NCI-H2227 (cell line): ENCODE results near the gene ZFP42.
"Not testable (repeated sequence)": the region's sequence is repeated elsewhere in the genome, so short reads cannot be mapped to it uniquely, and the experiment has no call there.

Experiments
- DNase-seq: peaks from one replicate; lab custom pipeline; 2025; ENCODE audit not compliant: unreplicated experiment; lab: John Stamatoyannopoulos, UW

ZFP42 gene

DNA sequence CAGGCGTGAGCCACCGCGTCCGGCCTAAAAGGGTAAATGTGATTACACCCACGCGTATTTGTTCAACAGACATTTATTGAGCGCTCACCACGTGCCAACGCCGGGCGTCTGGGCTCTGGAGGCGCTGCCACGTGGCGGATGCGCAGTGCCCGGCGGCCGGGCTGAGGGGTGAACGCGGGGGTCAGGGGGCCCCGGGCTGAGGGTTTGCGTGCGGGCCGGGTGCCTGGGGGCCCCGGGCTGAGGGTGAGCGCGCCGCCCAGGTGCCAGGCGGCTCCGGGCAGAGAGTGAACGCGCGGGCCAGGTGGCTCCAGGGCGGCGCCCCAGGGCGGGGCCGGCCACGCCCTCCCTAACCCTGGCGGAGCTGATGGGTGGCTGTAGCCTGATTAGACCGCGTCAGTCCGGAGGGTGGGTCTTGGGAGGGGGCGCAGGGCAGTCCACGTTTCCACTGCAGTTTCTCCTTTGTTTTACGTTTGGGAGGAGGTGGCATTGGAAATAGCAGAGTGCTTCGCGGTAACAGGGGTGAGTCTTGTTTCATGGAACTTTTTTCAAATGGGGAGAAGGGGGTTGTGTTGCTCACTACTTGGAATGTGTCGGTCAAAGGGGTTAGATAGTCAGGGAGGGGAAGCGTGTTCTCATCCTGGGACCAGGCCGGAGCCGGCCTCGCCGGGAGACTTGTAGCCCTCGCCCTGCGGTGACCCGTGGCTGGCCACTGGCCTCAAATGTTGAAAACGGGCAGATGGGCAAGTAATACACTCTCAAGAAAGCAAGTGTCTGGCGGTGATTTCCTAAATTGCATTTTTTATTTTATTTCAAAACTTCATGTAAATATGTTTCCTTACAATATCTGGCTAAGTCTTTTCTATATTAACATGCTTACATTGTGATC is at the start of gene ZFP42:
Gene ZFP42 (plus strand): TSS at position 450 of the 886 bp plus-strand sequence. CDS start 7,037 bp downstream, outside the sequence.
- DNase-seq: no peak

DNA sequence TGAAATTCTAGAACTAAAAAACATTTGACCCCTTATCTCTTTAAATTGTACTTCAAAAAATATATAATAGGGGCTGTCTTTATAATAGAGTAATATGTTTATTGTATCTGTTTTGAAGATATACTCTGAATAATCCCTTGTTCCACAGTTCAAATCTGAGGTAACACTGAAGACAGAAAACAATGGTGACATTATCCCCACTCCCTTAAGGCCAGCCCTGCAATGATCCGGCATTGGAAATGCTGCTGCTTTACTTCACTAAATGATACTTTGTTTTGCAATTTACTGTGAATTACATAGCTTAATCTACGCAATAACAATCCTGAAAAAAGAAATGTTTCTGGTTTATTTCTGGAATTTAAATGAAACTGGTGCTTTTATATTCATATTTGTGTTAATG is 34.4 kb upstream of the ZFP42 start:
- no peak for DNase-seq

DNA sequence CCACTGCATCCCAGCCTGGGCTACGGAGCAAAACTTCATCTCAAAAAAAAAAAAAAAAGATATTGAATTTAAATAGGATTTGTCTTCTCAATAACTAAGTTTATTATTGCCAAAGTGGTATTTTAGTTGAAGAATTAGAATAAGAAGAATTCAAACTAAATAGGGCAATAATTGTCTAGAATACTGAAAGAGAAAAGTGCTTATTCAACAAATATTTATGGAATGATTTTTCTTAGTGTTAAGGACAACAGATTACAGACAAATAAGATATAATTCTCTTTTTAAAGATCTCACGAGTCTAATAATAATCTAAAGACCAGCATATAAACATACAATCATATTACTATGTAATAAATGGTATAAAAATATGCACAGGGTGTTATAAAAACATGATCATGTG is 33.6 kb upstream of the ZFP42 start:
- no peak for DNase-seq

DNA sequence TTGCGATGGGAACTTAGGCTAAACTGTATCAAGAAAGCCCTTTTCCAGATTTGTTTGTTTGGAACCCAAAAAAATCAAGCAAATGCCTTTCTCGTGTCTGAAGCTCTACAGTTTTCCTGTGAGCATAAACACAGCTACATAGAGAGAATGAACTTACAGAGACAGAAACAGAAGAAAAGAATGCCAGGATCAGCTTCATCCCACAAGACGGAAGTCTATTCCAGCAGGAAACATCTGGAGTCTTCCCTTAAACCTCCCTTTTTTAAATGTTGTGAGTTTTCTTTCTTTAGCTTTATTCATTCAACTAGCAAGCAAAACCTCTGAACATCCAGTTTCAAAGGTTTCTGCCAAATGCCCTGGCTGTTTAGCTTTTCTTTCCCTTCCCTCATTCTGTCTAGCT is 32.6 kb upstream of the ZFP42 start:
- no peak for DNase-seq

DNA sequence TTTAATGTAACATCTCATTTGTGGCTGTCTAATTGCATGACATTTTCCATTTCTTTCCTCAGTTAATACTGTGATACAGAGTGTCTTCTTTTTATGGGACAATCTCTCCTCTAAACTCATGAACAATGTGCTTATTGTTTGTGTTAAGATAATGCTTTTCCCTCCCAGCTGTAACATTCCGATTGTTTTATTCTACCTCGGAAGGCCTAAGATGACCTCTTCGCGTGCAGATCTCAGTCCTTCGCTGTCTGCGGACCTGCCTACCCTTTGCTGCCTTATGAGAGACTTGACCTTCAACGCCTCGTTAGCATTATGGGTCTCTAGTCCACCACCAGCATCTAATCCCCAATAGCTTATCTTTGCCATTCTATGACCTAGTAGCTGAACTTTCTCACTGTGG is 29.8 kb upstream of the ZFP42 start:
- DNase-seq: no peak

DNA sequence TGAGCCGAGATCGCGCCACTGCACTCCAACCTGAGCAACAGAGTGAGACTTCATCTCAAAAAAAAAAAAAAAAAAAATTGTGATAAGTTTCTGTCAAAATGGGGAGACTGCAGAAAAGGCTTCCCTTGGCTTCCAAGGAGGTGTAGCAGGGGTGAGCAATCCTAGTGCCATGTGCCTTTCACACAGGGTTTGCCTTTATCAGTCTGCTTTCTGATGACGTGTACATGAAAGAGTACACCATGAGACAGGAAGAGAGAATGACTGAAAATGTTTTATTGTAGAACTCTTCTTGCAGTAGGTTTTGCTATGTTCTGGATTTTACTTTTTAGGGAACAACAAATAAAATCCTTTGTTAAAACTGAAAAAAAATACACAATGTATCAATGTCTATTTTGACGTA is 23.4 kb upstream of the ZFP42 start:
- no peak for DNase-seq

DNA sequence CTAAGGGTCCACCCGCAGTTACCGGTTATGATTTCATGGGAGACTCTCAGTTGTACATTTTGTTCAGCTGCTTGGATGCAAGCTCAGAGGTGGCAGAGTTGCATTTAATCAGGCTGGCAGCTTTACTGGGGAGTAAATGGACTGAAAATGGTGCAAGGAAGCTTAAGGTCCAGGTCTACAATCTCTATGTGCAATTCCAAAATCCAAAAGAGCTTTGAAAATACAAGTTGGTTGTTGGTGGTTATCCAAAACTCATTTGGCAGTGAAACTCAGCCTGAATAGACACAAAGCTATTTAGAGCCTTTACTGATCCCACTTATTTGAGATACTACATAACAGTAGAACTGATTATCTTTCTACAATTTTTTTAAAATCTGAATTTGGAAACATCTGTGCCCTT is 11.8 kb upstream of the ZFP42 start:
- DNase-seq: no peak

DNA sequence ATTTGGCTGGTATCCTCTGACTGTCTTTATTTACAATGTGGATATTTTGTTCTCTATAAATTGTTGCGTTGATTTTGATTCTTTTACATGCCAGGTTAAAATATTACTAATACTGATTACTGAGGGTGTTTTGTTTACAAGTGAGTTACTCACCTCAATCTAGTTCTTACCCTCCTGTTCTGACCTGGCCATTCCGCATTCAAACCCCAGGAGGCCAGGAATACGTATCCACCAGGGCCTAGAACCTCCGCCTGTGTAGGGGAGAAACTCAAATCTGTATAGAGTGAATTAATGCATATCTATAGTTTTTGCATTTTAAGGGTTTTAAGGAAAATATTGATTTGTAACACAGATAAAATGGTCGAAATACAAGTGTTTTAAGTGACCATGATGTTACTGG is 2.6 kb upstream of the ZFP42 start:
- no peak for DNase-seq

DNA sequence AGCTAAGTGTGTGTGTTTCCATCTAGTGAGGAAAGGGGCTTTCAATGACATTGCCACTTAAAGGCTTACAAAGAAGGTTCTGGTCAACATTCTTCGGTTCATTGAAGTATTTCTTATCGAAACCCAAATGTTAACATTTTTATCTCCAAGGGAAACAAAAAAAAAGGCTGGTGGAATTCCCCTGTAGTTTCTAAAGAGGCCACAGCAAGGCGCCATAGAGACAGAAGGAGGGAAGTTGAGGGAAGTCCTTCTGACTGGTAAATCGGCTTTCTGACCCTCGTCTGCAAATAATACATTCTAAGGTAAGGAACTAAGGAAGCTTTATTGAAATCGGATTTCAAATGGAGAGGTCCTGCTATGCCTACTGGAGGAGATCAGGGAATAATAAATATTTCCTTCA is 1.7 kb upstream of the ZFP42 start:
- DNase-seq: no peak

DNA sequence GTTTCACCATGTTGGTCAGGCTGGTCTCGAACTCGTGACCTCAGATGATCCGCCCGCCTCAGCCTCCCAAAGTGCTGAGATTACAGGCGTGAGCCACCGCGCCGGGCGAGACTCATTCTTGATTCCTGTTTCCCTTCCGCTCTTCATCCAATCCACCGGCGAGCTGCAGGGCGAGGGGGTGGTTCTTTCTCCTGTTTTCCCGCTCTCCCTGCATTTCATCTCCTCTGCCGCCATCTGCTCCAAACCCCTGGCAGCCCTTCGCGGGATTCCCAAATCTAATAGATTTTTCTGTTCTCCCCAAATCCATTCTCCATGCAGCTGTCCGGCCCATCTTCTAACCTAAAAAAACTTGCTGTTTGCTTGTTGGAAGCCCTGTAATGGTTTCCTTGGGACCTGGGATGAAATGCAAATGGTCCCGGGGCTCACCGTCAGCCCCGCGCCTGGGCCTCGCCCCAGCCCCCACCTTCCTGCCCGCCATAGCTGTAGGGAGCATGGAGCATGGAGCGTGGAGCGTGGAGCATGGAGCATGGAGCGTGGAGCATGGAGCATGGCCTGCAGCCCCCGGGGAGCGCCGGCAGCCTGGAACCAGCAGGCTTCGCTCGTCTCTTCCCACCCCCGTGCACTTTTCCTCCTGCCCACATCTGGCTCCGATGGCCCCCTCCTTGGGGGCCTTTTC is 1.1 kb downstream of the ZFP42 start:
- DNase-seq: no peak

DNA sequence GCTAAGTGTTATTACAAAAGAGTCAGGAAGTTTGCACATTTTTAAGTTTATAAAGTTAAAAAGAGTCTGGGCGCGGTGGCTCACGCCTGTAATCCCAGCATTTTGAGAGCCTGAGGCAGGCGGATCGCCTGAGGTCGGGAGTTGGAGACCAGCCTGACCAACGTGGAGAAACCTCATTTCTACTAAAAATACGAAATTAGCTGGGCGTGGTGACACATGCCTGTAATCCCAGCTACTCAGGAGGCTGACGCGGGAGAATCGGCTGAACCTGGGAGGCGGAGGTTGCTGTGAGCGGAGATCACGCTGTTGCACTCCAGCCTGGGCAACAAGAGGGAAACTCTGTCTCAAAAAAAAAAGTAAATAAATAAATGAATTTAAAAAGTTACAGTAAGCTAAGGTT is 2.4 kb downstream of the ZFP42 start:
- not testable (repeated sequence) for DNase-seq

DNA sequence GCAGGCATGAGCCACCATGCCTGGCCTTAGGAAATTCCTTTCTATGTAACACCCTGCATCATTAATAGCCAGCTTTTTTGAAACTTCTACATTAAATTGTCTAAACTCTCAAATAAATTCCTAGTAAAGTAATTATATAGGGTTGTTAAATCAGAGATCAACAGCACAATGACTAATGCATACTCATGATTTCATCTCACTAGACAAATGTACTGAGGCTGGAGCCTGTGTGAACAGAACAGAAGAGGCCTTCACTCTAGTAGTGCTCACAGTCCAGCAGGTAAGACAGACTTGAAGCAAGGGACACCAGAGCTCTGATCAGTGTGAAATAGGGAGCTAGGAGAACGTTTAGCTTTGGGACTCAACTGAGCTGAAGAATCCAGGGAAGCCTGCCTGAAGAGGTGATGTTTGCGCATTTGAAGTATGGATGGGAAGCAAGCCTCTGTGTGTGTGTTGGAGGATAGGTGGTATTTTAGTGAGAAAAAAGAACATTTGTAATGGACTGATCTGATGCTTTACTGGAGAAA is 3.9 kb downstream of the ZFP42 start:
- DNase-seq: no peak

DNA sequence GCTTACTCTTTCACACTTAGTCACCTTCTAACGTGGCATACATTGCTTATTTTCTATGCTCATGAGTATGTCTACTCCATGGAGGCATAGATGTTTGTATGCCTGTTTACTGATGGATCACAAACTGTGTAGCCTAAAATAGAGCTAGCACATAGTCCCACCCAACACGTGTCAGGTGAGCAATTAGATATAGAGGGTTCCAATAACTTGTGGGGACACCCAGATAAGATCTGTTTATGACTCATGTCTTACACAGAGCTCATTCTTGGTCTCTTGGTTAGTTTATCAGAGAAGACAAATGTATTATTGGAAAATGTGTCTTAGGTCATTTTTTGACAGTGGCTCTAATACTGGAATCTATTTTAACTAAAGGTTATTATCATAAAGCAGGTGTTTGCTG is 6.8 kb downstream of the ZFP42 start:
- DNase-seq: no peak

DNA sequence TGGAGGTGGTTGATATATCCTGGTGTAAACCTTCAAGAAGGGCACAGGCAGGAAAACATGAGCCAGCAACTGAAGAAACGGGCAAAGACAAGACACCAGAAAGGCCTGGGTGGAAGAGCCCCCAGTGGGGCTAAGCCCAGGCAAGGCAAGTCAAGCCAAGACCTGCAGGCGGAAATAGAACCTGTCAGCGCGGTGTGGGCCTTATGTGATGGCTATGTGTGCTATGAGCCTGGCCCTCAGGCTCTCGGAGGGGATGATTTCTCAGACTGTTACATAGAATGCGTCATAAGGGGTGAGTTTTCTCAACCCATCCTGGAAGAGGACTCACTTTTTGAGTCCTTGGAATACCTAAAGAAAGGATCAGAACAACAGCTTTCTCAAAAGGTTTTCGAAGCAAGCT is 7.2 kb downstream of the ZFP42 start:
- DNase-seq: no peak

DNA sequence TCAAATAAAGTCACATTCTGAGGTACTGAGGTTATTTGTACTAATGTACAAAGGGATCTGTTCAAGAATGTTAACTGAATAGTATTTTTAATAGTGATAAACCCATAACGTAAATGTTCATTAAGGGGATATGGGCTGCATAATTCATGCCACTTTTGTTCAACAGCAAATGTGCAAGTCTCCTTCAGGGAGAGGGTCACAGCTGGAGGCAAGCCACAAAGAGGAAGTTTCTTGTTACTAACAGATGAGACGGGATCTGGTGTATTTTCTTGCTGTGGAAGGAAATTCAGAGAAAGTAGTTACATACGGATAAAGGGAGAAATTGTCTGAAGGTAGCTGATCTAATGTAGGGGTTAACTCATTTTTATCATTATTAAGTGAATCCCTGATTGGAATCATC is 10.0 kb downstream of the ZFP42 start:
- DNase-seq: no peak

DNA sequence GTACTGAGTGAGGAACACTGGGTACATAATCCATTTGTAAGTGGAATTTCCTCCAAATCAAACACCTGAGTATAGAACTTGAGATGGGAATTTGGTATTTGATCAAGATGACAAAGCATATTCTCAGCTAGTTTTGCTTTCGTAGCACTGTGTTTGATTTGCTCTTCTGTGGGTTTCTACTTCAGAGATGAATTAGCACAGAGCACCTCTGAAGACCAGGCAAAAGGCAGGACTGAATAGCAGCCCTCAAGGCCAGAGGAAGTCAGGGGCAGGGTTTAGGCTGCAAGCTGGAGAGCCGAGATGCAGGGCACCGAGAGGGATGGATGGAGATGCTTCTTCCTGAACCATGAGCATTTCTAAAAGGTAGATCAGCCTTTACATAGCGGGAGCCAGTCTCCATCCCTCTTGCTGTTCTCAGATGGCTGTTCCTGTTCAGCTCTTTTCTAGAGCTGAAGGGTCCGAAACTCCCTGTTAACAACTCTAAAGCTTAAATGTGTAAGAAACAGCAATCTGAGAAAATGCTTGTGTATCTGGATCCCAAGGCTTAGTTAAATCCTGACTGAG is 10.8 kb downstream of the ZFP42 start:
- no peak for DNase-seq

DNA sequence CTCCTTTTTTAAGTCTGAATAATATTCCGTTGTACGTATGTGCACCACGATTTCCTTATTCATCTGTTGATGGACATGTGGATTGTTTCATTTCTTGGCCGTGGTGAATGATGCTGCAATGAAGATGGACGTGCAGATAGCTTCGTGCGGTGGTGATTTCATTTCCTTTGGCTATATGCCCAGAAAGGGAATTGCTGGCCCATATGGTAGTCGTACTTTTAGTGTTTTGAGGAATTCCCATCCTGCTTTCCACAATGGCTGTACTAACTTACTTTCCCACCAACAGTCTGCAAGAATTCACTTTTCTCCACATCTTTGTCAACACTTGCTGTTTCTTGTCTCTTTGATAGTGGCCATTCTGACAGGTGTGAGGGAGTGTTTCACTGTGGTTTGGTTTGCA is 12.8 kb downstream of the ZFP42 start:
- DNase-seq: no peak

DNA sequence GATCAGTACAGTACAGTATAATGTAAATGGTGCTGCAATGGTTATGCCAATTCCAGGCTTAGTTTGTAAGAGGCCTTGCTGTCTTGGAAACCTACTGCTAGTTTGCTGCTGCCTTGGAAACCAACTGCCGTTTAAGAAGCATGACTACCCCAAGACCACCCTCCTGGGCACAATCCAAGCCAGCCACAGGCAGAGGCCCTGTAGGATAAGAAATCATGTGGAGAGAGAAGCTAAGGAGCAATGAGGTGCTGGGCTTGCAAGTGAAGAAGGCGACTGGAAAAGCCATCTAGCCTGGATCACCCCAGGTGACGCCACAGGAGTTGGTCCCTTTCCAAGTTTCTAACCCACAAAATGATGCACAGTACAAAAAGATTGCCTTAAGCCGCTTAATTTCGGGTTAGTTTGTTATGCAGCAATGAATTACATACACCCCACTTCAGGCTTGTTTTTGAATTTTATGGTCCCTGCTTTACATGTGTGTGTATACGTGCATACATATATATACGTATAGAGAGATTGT is 16.9 kb downstream of the ZFP42 start:
- no peak for DNase-seq

DNA sequence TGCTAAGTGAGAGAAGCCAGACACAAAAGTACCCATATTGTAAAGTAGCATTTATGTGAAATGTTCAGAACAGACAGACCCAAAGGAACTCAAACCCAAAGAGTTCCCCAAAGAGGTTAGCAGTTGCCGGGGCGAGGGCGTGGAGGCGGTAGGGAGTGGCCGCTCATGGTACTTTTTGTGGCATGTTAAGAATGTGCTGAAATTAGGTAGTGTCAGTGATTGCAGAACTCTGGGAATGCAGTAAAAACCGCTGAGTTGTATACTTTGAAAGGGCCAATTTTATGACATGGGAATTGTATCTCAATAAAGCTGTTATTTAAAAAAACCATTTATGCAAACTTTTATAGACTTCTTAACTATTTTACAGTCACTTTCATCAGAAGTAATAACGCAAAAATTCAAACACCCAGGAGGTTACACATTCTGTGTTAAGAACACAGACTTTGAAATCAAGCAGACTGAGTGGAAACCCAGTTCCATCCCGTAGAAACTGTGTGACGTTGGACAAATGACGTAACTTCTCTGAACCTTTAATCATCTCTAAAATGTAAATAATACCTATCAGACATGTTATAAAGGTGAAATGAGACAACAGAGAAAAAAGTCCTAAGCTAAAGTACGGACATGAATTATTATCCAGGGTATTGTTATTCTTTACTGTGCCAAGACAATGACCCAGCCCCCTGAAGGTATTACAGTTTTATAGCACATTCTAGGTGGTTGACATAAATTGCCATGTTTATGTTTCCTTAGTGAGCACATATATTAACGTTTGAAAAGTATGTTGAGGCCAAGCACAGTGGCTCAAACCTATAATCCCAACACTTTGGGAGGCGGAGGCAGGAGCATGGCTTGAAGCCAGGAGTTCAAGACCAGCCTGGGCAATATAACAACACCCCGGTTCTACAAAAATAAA is 19.7 kb downstream of the ZFP42 start:
- DNase-seq: no peak

DNA sequence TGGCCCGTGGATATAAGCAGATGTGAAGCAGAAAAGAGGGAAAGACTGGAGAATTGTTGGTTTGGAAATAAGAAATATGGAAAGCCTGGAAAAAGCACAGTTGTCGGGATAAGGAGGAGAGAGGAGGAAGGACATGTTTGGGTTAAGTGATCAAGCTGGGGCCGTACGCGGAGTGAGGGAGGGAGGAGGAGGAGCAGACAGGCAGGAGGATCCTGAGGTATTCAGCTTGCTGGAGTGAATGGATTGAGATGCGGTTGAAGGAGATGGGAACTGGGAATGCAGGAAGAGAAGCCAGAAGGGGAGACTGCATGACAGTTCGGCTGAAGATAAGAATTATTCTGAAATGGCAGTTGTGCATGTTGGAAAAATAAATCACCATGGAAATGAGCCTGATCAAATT is 21.2 kb downstream of the ZFP42 start:
- DNase-seq: no peak

DNA sequence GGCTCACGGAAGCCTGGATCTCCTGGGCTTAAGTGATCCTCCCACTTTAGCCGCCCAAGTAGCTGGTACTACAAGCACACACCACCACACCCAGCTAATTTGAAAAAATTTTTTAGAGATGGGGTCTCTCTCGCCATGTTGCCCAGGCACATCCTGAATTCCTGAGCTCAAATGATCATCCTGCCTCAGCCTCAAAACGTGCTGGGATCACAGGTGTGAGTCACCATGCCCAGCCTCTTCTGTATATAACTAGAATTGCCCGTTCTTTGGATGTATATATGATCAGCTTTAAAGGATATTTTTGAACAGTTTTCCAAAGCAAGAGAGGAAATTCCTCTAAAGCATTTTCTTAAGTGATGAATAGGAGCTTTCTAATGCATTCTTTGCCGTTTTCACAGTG is 22.7 kb downstream of the ZFP42 start:
- DNase-seq: no peak
